SH-SY5Y (cell line): ENCODE data around the gene EMC1.

ENCODE experiments used
- GATA2 ChIP-seq: IDR thresholded peaks from 2 replicates; pipeline ENCODE4 v1.6.1; 2011; ENCODE audit warnings: mild to moderate bottlenecking, low read depth, low read length
- GATA3 ChIP-seq: IDR thresholded peaks from 2 replicates; pipeline ENCODE4 v1.6.1; 2011; ENCODE audit warnings: low read depth, mild to moderate bottlenecking, low read length, moderate library complexity

GRCh38 chr1:19283891-19284290, 32.6 kb upstream of the EMC1 start:
- TF ChIP-seq GATA2, result no peak
- no peak for TF ChIP-seq GATA3
